Measurements from ENCODE around the gene FAM170B.

DNA sequence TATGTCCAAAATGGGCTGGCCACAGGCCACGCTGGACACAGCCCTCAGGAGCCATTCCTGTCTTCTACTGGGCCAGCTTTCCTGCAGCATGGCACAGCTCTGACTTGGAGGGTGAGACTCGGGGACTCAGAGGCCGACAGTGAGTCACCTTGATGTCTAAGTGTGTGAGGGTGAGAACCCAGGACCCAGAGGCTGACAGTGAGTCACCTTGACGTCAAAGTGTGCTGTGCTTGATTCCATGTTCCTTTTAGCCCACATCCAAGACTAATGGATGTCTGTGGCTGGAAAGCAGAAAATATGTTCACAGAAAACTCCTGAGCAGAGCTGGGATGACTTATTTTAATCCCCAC lies 6.0 kb upstream of the FAM170B start:
- TF ChIP-seq, protein P1, sequence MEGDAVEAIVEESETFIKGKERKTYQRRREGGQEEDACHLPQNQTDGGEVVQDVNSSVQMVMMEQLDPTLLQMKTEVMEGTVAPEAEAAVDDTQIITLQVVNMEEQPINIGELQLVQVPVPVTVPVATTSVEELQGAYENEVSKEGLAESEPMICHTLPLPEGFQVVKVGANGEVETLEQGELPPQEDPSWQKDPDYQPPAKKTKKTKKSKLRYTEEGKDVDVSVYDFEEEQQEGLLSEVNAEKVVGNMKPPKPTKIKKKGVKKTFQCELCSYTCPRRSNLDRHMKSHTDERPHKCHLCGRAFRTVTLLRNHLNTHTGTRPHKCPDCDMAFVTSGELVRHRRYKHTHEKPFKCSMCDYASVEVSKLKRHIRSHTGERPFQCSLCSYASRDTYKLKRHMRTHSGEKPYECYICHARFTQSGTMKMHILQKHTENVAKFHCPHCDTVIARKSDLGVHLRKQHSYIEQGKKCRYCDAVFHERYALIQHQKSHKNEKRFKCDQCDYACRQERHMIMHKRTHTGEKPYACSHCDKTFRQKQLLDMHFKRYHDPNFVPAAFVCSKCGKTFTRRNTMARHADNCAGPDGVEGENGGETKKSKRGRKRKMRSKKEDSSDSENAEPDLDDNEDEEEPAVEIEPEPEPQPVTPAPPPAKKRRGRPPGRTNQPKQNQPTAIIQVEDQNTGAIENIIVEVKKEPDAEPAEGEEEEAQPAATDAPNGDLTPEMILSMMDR (IDR thresholded peaks at IDR 0.05), result no peak
- TF ChIP-seq POLR2A (IDR thresholded peaks at IDR 0.05), result no peak

Measured in testis (tissue), 2 donors.